Prostate gland (tissue), 2 donors: ENCODE data around the gene LRCH4.

Experiments used
- POLR2A ChIP-seq: fragments of 450-650 bp; IDR thresholded peaks from one replicate; pipeline ENCODE4 v1.6.1; 2016; ENCODE audit warnings: antibody characterized with exemption, mild to moderate bottlenecking
- POLR2AphosphoS5 ChIP-seq: sonication (generic); formaldehyde crosslinking; IDR thresholded peaks from one replicate; pipeline ENCODE4 v1.6.1; 2017; ENCODE audit warnings: antibody characterized with exemption
- TF ChIP-seq, protein P1 (sequence below), 4 experiments: fragments of 200-600 bp in 2 of 4; fragments of 450-650 bp in 2 of 4; sonication (generic) in 2 of 4; IDR thresholded peaks; 1 replicate in 3 of 4; 2 replicates in 1 of 4; pipeline ENCODE4 v1.5.1; 2016 to 2019; ENCODE audit warnings: antibody characterized with exemption in 4 of 4, mild to moderate bottlenecking in 2 of 4, moderate library complexity in 2 of 4

DNA sequence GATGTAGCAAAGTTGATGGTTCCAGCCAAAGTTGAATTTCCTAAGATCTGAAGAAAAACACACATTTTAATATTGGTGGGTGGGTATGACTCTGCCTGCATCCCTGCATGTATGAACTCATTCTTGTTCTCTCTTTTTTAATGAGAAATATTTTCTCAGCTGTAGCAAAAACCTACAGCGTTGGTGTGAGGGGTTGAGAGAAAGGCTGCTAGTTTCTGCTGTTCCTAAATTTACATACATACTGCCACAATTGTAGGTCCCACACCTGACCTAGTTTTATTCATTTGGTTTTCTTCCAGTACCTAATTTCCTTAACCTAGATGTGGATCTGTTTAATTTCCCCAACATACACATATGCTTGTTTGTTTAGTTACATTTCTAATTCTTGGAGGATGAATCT is 42.3 kb downstream of the LRCH4 start:
- TF ChIP-seq POLR2A (no peak), POLR2AphosphoS5 (no peak)
- TF ChIP-seq, protein P1, sequence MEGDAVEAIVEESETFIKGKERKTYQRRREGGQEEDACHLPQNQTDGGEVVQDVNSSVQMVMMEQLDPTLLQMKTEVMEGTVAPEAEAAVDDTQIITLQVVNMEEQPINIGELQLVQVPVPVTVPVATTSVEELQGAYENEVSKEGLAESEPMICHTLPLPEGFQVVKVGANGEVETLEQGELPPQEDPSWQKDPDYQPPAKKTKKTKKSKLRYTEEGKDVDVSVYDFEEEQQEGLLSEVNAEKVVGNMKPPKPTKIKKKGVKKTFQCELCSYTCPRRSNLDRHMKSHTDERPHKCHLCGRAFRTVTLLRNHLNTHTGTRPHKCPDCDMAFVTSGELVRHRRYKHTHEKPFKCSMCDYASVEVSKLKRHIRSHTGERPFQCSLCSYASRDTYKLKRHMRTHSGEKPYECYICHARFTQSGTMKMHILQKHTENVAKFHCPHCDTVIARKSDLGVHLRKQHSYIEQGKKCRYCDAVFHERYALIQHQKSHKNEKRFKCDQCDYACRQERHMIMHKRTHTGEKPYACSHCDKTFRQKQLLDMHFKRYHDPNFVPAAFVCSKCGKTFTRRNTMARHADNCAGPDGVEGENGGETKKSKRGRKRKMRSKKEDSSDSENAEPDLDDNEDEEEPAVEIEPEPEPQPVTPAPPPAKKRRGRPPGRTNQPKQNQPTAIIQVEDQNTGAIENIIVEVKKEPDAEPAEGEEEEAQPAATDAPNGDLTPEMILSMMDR (IDR thresholded peaks at IDR 0.05), result no peak
